ENCODE measurements around the gene KRTAP3-1.
A peak's percentile ranks its signal among the peaks of the same experiment; 100 is the strongest.
"Not testable (repeated sequence)": the region's sequence is repeated elsewhere in the genome, so short reads cannot be mapped to it uniquely, and the experiment has no call there.

The KRTAP3-1 gene

DNA sequence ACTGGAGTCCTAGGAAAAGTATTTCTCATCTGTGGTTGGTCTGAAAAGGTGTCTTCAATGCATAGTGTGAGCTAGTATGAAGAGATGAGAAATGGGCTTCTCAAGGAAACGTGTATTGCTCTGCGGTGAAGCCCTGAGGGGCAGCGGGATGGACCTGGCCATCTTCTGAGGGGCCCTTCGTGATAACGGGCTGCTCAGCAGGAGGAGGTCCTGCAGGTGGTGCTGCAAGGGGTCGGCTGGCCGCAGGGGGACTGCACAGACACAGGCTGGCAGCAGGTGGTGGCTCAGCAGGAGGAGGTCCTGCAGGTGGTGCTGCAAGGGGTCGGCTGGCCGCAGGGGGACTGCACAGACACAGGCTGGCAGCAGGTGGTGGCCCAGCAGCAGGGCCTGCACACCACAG lies 45.6 kb upstream of the KRTAP3-1 start:
- not testable (repeated sequence) for ATAC-seq

DNA sequence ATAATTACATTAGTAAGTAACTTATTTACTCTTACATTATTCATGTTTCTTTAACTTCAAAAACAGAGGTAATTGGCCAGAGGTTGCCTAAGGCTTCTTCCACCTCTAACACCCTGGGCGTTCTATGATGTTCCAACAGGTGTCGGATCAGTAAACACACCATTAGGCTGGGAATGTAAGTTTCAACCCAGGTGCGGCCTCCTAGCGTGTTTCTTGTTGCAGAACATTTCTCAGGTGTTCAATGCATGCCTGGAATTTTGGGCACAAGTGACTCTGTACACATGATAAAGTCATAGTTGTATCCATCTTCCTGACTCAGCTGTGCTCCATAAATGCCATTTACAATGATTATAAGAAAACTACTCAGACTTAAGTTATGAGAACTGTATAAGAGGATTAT lies 45.1 kb upstream of the KRTAP3-1 start:
- ATAC-seq = no peak
- TF ChIP-seq ARNTL (CRISPR knock-in tag; IDR thresholded peaks at IDR 0.05; ENCODE audit: borderline replicate concordance, low read depth) = no peak
- no peak for TF ChIP-seq OSR1 (CRISPR knock-in tag; IDR thresholded peaks at IDR 0.05)
- TF ChIP-seq GLIS3 (CRISPR knock-in tag; IDR thresholded peaks at IDR 0.05) = no peak
- TF ChIP-seq TOX (CRISPR knock-in tag; IDR thresholded peaks at IDR 0.05; ENCODE audit: borderline replicate concordance) = no peak
- TF ChIP-seq ZFP30 (CRISPR knock-in tag; IDR thresholded peaks at IDR 0.05) = no peak

DNA sequence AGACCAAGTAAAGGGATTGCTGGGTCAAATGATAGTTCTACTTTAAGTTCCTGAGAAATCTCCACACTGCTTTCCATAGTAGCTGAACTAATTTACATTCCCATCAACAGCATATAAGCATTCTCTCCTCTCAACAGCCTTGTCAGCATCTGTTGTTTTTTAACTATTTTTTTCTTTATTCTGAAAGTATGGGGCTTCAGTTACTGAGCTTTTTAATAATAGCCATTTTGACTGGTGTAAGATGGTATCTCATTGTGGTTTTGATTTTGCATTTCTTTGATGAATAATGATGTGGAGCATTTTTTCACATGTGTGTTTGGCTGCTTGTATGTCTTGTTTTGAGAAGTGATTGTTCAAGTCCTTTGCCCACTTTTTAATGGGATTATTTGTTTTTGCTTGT lies 43.6 kb upstream of the KRTAP3-1 start:
- TF ChIP-seq ISL1 (CRISPR knock-in tag; IDR thresholded peaks at IDR 0.05) = no peak
- no peak for ATAC-seq

DNA sequence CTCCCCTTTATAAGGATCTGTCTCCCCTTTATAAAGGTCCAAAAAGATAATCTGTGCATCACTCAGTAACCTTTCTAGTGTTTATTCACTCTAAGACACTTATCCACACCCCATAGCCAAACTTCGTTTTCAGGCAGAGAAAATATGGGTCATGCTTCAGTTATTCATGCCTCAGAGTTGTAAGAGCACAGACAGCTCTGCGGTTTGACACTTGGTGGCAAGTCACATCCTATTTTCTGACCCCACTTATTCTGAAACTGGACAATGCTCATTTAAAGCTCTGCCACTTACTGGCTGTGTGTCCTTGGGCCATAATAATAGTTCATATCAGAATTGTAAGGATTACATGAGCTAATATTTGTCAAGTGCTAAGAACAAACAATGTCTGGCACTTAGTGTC lies 40.2 kb upstream of the KRTAP3-1 start:
- ATAC-seq = no peak
- TF ChIP-seq PPARA (CRISPR knock-in tag; IDR thresholded peaks at IDR 0.05; ENCODE audit: borderline replicate concordance) (no peak), ZNF565 (CRISPR knock-in tag; conservative IDR thresholded peaks at IDR 0.05; ENCODE audit: low read depth) (no peak), BACH2 (CRISPR knock-in tag; IDR thresholded peaks at IDR 0.05; ENCODE audit: borderline replicate concordance) (no peak), ESRRG (CRISPR knock-in tag; IDR thresholded peaks at IDR 0.05) (no peak), ZFP3 (CRISPR knock-in tag; IDR thresholded peaks at IDR 0.05) (no peak), OSR1 (CRISPR knock-in tag; IDR thresholded peaks at IDR 0.05) (no peak), SNAI2 (CRISPR knock-in tag; IDR thresholded peaks at IDR 0.05) (no peak), RARB (CRISPR knock-in tag; IDR thresholded peaks at IDR 0.05) (no peak), ZFP30 (CRISPR knock-in tag; IDR thresholded peaks at IDR 0.05) (no peak), GLIS3 (CRISPR knock-in tag; IDR thresholded peaks at IDR 0.05) (no peak), CSDC2 (CRISPR knock-in tag; IDR thresholded peaks at IDR 0.05) (no peak)
- TF ChIP-seq, protein P1, sequence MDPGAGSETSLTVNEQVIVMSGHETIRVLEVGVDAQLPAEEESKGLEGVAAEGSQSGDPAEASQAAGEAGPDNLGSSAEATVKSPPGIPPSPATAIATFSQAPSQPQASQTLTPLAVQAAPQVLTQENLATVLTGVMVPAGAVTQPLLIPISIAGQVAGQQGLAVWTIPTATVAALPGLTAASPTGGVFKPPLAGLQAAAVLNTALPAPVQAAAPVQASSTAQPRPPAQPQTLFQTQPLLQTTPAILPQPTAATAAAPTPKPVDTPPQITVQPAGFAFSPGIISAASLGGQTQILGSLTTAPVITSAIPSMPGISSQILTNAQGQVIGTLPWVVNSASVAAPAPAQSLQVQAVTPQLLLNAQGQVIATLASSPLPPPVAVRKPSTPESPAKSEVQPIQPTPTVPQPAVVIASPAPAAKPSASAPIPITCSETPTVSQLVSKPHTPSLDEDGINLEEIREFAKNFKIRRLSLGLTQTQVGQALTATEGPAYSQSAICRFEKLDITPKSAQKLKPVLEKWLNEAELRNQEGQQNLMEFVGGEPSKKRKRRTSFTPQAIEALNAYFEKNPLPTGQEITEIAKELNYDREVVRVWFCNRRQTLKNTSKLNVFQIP (CRISPR knock-in tag; IDR thresholded peaks at IDR 0.05; ENCODE audit: borderline replicate concordance, low read depth) = no peak
- TF ChIP-seq, protein P2, sequence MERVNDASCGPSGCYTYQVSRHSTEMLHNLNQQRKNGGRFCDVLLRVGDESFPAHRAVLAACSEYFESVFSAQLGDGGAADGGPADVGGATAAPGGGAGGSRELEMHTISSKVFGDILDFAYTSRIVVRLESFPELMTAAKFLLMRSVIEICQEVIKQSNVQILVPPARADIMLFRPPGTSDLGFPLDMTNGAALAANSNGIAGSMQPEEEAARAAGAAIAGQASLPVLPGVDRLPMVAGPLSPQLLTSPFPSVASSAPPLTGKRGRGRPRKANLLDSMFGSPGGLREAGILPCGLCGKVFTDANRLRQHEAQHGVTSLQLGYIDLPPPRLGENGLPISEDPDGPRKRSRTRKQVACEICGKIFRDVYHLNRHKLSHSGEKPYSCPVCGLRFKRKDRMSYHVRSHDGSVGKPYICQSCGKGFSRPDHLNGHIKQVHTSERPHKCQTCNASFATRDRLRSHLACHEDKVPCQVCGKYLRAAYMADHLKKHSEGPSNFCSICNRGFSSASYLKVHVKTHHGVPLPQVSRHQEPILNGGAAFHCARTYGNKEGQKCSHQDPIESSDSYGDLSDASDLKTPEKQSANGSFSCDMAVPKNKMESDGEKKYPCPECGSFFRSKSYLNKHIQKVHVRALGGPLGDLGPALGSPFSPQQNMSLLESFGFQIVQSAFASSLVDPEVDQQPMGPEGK (CRISPR knock-in tag; IDR thresholded peaks at IDR 0.05; ENCODE audit: borderline replicate concordance) = no peak

DNA sequence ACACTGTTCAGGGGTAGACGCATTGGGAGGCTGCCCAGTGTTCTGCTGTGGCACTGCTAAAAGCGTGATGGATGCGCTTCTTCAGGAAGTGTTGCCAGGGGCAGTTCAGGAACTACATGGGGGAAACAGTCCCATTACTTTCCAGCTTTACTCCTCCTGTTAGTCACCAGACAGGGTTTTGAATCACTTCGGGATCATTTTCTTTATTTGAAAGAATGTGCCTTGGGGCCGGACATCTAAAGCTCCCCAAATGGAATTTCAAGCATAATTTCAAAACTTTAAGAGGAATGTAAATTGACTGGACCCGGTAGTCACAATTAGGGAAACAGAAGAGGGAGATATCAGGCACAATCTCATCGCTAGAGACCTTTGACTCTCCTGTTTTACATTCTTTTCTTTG lies 39.5 kb upstream of the KRTAP3-1 start:
- ATAC-seq = peak; percentile 28; the same call in 1 of the 3 replicates
- TF ChIP-seq ISL1 (CRISPR knock-in tag; IDR thresholded peaks at IDR 0.05) (no peak), ZFP3 (CRISPR knock-in tag; IDR thresholded peaks at IDR 0.05) (no peak), GLIS3 (CRISPR knock-in tag; IDR thresholded peaks at IDR 0.05) (no peak), ZNF8 (CRISPR knock-in tag; IDR thresholded peaks at IDR 0.05) (no peak), RARB (CRISPR knock-in tag; IDR thresholded peaks at IDR 0.05) (no peak), BACH2 (CRISPR knock-in tag; IDR thresholded peaks at IDR 0.05; ENCODE audit: borderline replicate concordance) (no peak), ZNF70 (CRISPR knock-in tag; IDR thresholded peaks at IDR 0.05) (no peak), OSR1 (CRISPR knock-in tag; IDR thresholded peaks at IDR 0.05) (no peak), SNAI2 (CRISPR knock-in tag; IDR thresholded peaks at IDR 0.05) (no peak), PPARA (CRISPR knock-in tag; IDR thresholded peaks at IDR 0.05; ENCODE audit: borderline replicate concordance) (no peak), ESRRG (CRISPR knock-in tag; IDR thresholded peaks at IDR 0.05) (no peak), ZFP30 (CRISPR knock-in tag; IDR thresholded peaks at IDR 0.05) (no peak), TOX (CRISPR knock-in tag; IDR thresholded peaks at IDR 0.05; ENCODE audit: borderline replicate concordance) (no peak), ZC3H10 (CRISPR knock-in tag; IDR thresholded peaks at IDR 0.05) (no peak), ARNTL (CRISPR knock-in tag; IDR thresholded peaks at IDR 0.05; ENCODE audit: borderline replicate concordance, low read depth) (no peak), TCF4 (CRISPR knock-in tag; IDR thresholded peaks at IDR 0.05; ENCODE audit: borderline replicate concordance) (no peak)
- TF ChIP-seq, protein P3, sequence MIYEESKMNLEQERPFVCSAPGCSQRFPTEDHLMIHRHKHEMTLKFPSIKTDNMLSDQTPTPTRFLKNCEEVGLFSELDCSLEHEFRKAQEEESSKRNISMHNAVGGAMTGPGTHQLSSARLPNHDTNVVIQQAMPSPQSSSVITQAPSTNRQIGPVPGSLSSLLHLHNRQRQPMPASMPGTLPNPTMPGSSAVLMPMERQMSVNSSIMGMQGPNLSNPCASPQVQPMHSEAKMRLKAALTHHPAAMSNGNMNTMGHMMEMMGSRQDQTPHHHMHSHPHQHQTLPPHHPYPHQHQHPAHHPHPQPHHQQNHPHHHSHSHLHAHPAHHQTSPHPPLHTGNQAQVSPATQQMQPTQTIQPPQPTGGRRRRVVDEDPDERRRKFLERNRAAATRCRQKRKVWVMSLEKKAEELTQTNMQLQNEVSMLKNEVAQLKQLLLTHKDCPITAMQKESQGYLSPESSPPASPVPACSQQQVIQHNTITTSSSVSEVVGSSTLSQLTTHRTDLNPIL (CRISPR knock-in tag; IDR thresholded peaks at IDR 0.05; ENCODE audit: low read depth) = no peak
- TF ChIP-seq, protein P2 (CRISPR knock-in tag; IDR thresholded peaks at IDR 0.05; ENCODE audit: borderline replicate concordance) = no peak

DNA sequence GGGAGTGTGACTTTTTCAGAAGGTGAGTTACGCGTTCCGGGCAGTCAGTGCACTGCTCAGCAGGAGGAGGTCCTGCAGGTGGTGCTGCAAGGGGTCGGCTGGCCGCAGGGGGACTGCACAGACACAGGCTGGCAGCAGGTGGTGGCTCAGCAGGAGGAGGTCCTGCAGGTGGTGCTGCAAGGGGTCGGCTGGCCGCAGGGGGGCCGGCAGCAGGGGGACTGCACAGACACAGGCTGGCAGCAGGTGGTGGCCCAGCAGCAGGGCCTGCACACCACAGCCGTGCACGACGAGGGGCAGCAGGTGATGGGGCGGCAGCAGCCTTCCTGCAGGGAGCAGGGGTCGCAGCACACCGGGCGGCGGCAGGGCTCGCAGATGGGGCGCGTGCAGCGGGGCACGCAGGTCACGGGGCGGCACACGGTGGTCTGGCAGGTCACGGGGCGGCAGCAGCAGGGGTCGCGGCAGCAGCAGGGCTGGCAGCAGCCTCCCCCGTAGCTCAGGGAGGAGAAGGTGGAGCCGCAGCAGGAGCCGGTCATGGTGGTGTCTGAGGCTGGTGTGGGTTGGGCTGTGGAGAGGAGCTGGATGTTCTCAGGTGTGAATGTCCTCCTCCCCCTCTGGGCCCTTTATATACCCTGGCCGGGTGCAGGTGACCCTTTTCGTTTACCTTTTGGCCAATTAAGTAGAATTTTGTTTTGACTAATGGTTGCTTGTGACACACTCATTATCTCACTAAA lies 38.0 kb upstream of the KRTAP3-1 start, which contains the start of gene KRTAP2-1:
TSS of gene KRTAP2-1 (minus strand) at position 582 of the 731 bp plus-strand sequence. CDS start at position 533, 49 bp downstream.
- not testable (repeated sequence) for ATAC-seq

Measured in SK-N-SH treated with all-trans-retinoic acid at 6 μM for 48 hours (cell line).